ENCODE measurements around the gene SDK2.

The SDK2 gene

DNA sequence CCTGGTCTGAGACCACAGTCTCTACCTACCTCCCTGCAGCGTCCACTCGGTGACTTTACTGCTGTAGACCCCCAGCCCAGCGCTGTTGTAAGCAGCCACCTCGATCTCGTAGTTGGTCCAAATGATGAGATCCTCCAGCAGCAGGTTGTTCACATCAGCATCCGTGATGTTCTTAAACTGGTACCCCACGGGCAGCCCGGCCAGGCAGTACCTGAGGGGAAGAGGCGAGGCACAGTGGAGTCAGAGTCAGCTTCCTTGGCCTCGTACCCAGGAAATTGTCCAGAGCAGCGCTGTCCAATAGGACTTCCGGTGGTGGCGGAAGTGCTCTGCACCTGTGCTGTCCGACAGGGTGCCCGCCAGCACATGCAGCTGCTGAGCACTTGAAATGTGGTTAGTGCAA is 228.5 kb downstream of the SDK2 start:
- H3K9me3 ChIP-seq (ENCODE audit: control insufficient read depth, low read length) = no peaks in the 10 kb centered on the region
- H3K9ac ChIP-seq (ENCODE audit: low read length) = no peak overlapping the region
- no peaks in the 10 kb centered on the region for H3K4me1 ChIP-seq (ENCODE audit: control insufficient read depth, insufficient read depth, low read length)
- H3K36me3 ChIP-seq (ENCODE audit: control insufficient read depth, insufficient read depth, low read length) = no peaks in the 10 kb centered on the region
- H3K27me3 ChIP-seq (ENCODE audit: control insufficient read depth, insufficient read depth, low read length) = no peaks in the 10 kb centered on the region
- H3K4me3 ChIP-seq (ENCODE audit: low read length) = no peak overlapping the region

- Histone ChIP-seq H3K4me3 (ENCODE audit: low read length) (no peak overlapping the region), H3K9ac (ENCODE audit: low read length) (no peak overlapping the region), H3K36me3 (ENCODE audit: control insufficient read depth, insufficient read depth, low read length) (no peaks in the 10 kb centered on the region), H3K9me3 (ENCODE audit: control insufficient read depth, low read length) (no peaks in the 10 kb centered on the region), H3K4me1 (ENCODE audit: control insufficient read depth, insufficient read depth, low read length) (no peaks in the 10 kb centered on the region), H3K27me3 (ENCODE audit: control insufficient read depth, insufficient read depth, low read length) (no peaks in the 10 kb centered on the region)
Measured at GRCh38 chr17:73414171-73414955, 229.9 kb downstream of the SDK2 start.

GRCh38 chr17:73412914-73413313 is 231.3 kb downstream of the SDK2 start:
- H3K4me3 ChIP-seq (ENCODE audit: low read length) = no peak overlapping the region
- no peaks in the 10 kb centered on the region for H3K27me3 ChIP-seq (ENCODE audit: control insufficient read depth, insufficient read depth, low read length)
- no peaks in the 10 kb centered on the region for H3K4me1 ChIP-seq (ENCODE audit: control insufficient read depth, insufficient read depth, low read length)
- no peaks in the 10 kb centered on the region for H3K36me3 ChIP-seq (ENCODE audit: control insufficient read depth, insufficient read depth, low read length)
- no peaks in the 10 kb centered on the region for H3K9me3 ChIP-seq (ENCODE audit: control insufficient read depth, low read length)
- H3K9ac ChIP-seq (ENCODE audit: low read length) = no peak overlapping the region

- Histone ChIP-seq H3K9ac (ENCODE audit: low read length) (no peak overlapping the region), H3K4me1 (ENCODE audit: control insufficient read depth, insufficient read depth, low read length) (no peaks in the 10 kb centered on the region), H3K9me3 (ENCODE audit: control insufficient read depth, low read length) (no peaks in the 10 kb centered on the region), H3K4me3 (ENCODE audit: low read length) (no peak overlapping the region), H3K27me3 (ENCODE audit: control insufficient read depth, insufficient read depth, low read length) (no peaks in the 10 kb centered on the region), H3K36me3 (ENCODE audit: control insufficient read depth, insufficient read depth, low read length) (no peaks in the 10 kb centered on the region)
Measured at GRCh38 chr17:73411313-73411747, 232.9 kb downstream of the SDK2 start.

DNA sequence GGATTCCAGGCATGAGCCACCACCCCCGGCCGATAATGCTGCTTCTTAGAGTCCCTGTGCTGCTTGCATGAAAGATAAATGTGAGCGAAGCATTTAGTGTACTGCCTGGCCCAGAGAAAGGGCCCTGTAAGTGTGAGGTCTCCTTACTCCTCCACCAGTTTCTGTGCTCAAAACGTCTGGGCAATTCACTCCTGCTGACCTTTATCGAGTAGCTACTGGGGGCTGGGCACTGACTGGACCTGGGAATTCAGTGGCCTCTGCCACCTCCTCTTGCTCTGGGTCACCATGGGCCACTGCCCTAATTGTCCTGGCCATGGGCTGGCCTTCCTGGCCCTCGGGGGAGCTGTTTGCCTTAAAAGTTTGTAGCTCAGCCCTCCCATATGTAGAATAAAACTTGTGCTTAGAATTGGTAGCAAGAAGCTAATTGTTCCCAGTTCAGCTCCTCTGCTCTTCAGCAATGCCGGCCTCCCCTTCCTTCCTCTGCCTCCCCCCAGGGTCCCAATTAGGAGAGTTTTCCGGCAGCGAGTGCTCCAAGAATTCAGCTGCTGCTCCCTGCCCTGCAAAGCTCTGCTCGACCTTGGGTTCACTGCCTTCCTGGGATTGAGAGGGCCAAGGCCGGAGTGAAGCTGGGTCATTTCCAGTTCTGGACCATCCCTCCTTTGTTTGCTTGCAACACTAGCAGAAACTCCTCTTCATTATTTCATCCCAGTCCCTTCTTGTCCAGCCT is 233.5 kb downstream of the SDK2 start:
- Histone ChIP-seq H3K9ac (ENCODE audit: low read length) (no peak overlapping the region), H3K4me1 (ENCODE audit: control insufficient read depth, insufficient read depth, low read length) (no peaks in the 10 kb centered on the region), H3K9me3 (ENCODE audit: control insufficient read depth, low read length) (no peaks in the 10 kb centered on the region), H3K4me3 (ENCODE audit: low read length) (no peak overlapping the region), H3K27me3 (ENCODE audit: control insufficient read depth, insufficient read depth, low read length) (no peaks in the 10 kb centered on the region), H3K36me3 (ENCODE audit: control insufficient read depth, insufficient read depth, low read length) (no peaks in the 10 kb centered on the region)

DNA sequence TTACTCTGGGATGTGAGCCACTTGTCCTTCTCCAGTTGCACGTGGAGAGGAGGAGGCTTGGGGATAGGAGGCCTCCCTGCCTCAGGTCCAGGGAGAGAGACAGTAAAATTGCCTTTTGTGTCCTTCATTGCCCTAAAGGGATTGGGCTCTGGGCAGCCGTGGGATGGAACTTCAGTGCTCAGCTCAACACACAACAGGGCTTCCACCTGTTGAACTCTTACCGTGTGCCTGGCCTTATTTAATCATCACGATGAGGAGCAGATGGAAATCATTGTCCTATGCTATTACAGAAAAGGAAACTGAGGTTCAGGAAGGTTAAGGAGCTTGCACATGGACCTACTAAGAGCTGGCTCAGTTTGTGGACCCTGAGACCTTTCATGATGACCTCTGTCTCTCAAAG is 240.0 kb downstream of the SDK2 start:
- H3K27me3 ChIP-seq (ENCODE audit: control insufficient read depth, insufficient read depth, low read length) = no peaks in the 10 kb centered on the region
- H3K36me3 ChIP-seq (ENCODE audit: control insufficient read depth, insufficient read depth, low read length) = no peaks in the 10 kb centered on the region
- H3K9ac ChIP-seq (ENCODE audit: low read length) = no peak overlapping the region
- no peaks in the 10 kb centered on the region for H3K4me1 ChIP-seq (ENCODE audit: control insufficient read depth, insufficient read depth, low read length)
- no peaks in the 10 kb centered on the region for H3K9me3 ChIP-seq (ENCODE audit: control insufficient read depth, low read length)
- H3K4me3 ChIP-seq (ENCODE audit: low read length) = no peak overlapping the region

DNA sequence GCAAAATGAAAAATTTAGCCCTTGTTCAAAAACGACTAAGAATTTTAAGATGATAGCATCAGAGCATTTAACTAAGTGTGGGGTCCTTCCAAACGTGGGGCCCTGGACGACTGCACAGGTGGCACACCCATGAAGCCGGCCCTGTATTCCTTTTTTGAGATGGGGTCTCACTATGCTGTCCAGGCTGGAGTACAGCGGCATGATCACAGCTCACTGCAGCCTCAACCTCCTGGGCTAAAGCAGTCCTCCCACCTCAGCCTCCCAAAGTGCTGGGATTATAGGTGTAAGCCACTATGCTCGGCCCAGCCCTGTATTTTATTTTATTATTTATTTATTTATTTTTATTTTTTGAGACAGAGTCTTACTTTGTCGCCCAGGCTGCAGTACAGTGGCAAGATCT is 241.8 kb downstream of the SDK2 start:
- H3K4me1 ChIP-seq (ENCODE audit: control insufficient read depth, insufficient read depth, low read length) = no peaks in the 10 kb centered on the region
- no peaks in the 10 kb centered on the region for H3K36me3 ChIP-seq (ENCODE audit: control insufficient read depth, insufficient read depth, low read length)
- no peak overlapping the region for H3K4me3 ChIP-seq (ENCODE audit: low read length)
- no peaks in the 10 kb centered on the region for H3K27me3 ChIP-seq (ENCODE audit: control insufficient read depth, insufficient read depth, low read length)
- no peaks in the 10 kb centered on the region for H3K9me3 ChIP-seq (ENCODE audit: control insufficient read depth, low read length)
- H3K9ac ChIP-seq (ENCODE audit: low read length) = no peak overlapping the region

DNA sequence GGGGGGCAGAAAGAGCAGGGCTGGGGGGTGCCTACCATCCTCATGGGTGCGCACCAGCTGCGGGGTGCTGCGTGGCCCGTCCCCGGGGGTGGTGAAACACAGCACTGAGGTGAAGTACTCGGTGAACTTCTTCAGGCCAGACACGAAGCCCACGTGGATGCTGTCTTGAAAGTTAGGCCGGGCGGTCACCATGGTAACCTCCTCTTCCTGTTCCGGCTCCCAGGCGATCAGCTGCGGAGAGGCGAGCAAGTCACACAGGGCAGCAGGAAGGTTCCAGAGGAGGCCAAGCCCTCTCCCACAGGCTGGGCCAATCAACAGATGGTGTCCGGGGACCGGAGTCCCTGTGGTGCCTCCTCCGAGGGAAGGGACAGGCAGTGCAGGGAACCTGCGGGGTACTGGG is 242.3 kb downstream of the SDK2 start:
- H3K36me3 ChIP-seq (ENCODE audit: control insufficient read depth, insufficient read depth, low read length) = no peaks in the 10 kb centered on the region
- H3K4me3 ChIP-seq (ENCODE audit: low read length) = no peak overlapping the region
- H3K9ac ChIP-seq (ENCODE audit: low read length) = no peak overlapping the region
- H3K9me3 ChIP-seq (ENCODE audit: control insufficient read depth, low read length) = no peaks in the 10 kb centered on the region
- no peaks in the 10 kb centered on the region for H3K4me1 ChIP-seq (ENCODE audit: control insufficient read depth, insufficient read depth, low read length)
- peaks cover 5% of the 10 kb centered on the region for H3K27me3 ChIP-seq (ENCODE audit: control insufficient read depth, insufficient read depth, low read length)

DNA sequence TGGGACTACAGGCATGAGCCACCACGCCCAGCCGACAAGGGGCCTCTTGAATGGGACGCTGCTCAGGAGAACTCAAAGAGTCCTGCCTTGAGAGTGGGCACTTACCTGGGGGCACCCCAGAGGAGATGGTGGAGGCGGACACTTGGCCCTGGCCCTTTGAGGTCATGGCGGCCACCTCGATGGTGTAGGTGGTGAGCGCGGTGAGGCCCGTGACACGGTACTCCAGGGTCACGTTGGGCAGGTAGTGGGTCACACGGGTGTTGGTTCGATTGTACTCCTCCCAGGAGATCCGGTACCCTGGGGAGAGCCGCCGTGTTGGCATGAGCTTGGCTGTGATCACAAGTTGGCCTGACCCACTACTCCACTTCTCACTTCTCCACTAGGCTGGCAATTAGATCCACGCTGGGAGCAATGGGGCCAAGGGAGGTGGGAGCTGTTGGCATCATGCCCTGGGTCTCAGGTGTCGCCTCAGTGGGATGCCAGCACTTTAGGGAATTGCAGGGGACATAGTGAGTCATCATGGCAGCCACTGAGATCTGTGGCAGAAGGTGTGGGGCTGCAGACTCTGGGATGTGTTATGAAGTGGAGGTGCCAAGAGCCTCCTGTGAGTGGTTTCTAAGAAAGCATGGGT is 243.2 kb downstream of the SDK2 start:
- H3K9me3 ChIP-seq (ENCODE audit: control insufficient read depth, low read length) = no peaks in the 10 kb centered on the region
- no peaks in the 10 kb centered on the region for H3K36me3 ChIP-seq (ENCODE audit: control insufficient read depth, insufficient read depth, low read length)
- H3K9ac ChIP-seq (ENCODE audit: low read length) = no peak overlapping the region
- H3K4me1 ChIP-seq (ENCODE audit: control insufficient read depth, insufficient read depth, low read length) = no peaks in the 10 kb centered on the region
- no peak overlapping the region for H3K4me3 ChIP-seq (ENCODE audit: low read length)
- H3K27me3 ChIP-seq (ENCODE audit: control insufficient read depth, insufficient read depth, low read length) = peaks cover 10% of the 10 kb centered on the region

DNA sequence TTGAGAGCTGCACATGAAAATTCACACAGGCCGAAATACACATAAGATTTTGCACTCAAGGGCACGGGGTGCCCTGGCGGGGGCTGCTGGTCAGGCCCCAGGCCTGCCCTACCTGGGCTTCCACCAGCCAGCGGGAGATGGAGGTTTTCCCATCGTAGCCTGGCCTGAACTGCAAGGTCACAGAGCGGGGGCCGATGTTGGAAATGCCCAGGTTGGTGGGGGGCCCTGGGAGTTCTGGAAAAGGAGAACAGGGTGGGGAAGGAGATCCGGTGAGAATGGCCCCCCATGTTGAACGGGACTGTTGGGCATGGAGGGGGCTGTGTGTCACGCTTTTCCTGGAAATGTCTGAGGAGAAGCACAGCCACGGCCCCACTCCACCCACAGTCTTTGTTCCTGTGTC is 245.2 kb downstream of the SDK2 start:
- H3K27me3 ChIP-seq (ENCODE audit: control insufficient read depth, insufficient read depth, low read length) = peaks cover 12% of the 10 kb centered on the region
- no peaks in the 10 kb centered on the region for H3K4me1 ChIP-seq (ENCODE audit: control insufficient read depth, insufficient read depth, low read length)

DNA sequence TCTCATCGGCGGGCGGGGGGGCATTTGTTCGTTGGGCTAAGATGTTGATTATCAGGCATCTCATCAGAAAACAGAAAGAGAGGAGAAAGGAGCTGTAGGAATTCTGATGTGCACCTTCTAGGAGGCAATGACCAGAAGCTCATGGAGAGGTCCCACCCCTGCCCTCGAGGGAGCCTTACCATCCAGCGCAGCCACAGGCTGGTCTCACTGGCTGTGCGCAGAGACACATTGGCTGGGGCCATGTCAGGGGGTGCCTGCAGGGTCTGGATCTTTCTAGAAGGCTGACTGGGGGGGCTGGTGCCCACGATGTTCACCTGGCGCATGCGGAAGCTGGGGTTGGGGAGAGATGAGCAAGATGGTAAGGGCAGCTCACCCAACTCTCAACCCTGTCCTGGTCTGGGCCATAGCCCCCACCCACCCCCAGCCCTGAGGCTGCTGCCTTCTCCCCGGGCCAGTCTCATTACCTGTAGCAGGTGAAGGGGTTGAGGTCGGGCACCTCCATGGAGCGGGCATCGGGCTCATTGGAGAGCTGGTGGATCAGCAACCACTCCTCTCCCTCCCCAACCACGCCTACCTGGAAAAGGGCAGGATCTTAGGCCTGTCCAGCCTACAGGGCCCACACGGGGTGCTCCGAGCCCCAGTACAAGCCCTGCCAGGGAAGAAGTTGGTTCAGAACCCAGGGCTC is 246.2 kb downstream of the SDK2 start:
- H3K9me3 ChIP-seq (ENCODE audit: control insufficient read depth, low read length) = no peaks in the 10 kb centered on the region
- no peak overlapping the region for H3K4me3 ChIP-seq (ENCODE audit: low read length)
- H3K27me3 ChIP-seq (ENCODE audit: control insufficient read depth, insufficient read depth, low read length) = peaks cover 12% of the 10 kb centered on the region
- no peaks in the 10 kb centered on the region for H3K36me3 ChIP-seq (ENCODE audit: control insufficient read depth, insufficient read depth, low read length)
- H3K4me1 ChIP-seq (ENCODE audit: control insufficient read depth, insufficient read depth, low read length) = no peaks in the 10 kb centered on the region
- H3K9ac ChIP-seq (ENCODE audit: low read length) = no peak overlapping the region

More for the DNA sequence above, 245.2 kb downstream of the SDK2 start:
- H3K36me3 ChIP-seq (ENCODE audit: control insufficient read depth, insufficient read depth, low read length) = no peaks in the 10 kb centered on the region
- H3K9me3 ChIP-seq (ENCODE audit: control insufficient read depth, low read length) = no peaks in the 10 kb centered on the region
- no peak overlapping the region for H3K4me3 ChIP-seq (ENCODE audit: low read length)
- H3K9ac ChIP-seq (ENCODE audit: low read length) = no peak overlapping the region

Data from mucosa of stomach (tissue), 1 donor.